ENCODE results near the gene COL6A2.

COL6A2 gene

DNA sequence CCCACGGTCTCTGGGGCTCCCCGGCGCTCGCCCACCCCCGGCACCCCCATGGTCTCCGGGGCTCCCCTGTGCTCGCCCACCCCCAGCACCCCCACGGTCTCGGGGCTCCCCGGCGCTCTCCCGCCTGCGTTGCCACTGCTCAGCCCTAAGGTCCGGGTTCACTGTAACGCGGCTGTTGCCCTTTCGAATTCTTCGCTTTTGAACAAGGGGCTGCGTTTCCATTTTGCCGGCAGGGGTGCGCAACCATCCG lies 62.7 kb downstream of the COL6A2 start:
- DNase-seq (ENCODE audit: low read depth) = no peak
- H3K4me3 ChIP-seq (ENCODE audit: low read depth, low read length) = no peak overlapping the region
- TF ChIP-seq, protein P1, sequence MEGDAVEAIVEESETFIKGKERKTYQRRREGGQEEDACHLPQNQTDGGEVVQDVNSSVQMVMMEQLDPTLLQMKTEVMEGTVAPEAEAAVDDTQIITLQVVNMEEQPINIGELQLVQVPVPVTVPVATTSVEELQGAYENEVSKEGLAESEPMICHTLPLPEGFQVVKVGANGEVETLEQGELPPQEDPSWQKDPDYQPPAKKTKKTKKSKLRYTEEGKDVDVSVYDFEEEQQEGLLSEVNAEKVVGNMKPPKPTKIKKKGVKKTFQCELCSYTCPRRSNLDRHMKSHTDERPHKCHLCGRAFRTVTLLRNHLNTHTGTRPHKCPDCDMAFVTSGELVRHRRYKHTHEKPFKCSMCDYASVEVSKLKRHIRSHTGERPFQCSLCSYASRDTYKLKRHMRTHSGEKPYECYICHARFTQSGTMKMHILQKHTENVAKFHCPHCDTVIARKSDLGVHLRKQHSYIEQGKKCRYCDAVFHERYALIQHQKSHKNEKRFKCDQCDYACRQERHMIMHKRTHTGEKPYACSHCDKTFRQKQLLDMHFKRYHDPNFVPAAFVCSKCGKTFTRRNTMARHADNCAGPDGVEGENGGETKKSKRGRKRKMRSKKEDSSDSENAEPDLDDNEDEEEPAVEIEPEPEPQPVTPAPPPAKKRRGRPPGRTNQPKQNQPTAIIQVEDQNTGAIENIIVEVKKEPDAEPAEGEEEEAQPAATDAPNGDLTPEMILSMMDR (conservative IDR thresholded peaks at IDR 0.05; ENCODE audit: low read depth, low read length) = no peak

GRCh38 chr21:46160907-46161632 lies 63.2 kb downstream of the COL6A2 start:
- no peak overlapping the region for H3K4me3 ChIP-seq (ENCODE audit: low read depth, low read length)
- DNase-seq (ENCODE audit: low read depth) = no peak
- TF ChIP-seq, protein P1 (conservative IDR thresholded peaks at IDR 0.05; ENCODE audit: low read depth, low read length) = no peak

- no peak for DNase-seq (ENCODE audit: low read depth)
- TF ChIP-seq, protein P1 (conservative IDR thresholded peaks at IDR 0.05; ENCODE audit: low read depth, low read length) = no peak
- H3K4me3 ChIP-seq (ENCODE audit: low read depth, low read length) = no peak overlapping the region
Observed at GRCh38 chr21:46161633-46162592, 64.0 kb downstream of the COL6A2 start.

DNA sequence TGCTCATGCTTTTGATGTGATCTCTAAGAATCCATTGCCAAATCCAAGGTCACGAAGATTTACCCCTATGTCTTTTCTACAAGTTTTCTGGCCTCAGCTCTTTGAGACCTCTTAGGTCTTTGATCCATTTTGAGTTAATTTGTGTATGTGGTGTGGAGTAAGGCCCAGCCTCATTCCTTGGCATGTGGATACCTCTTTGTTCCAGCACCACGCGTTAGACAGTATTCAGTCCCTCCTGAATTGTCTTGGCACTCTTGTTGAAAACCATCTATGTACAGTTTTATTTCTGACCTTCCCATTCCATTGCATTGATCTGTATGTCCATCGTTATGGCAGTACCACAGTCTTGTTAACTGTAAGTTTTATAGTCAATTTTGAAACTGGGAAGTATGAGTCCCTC lies 65.5 kb downstream of the COL6A2 start:
- TF ChIP-seq, protein P1 (conservative IDR thresholded peaks at IDR 0.05; ENCODE audit: low read depth, low read length) = no peak
- no peak overlapping the region for H3K4me3 ChIP-seq (ENCODE audit: low read depth, low read length)
- no peak for DNase-seq (ENCODE audit: low read depth)

GRCh38 chr21:46165098-46165497 lies 67.2 kb downstream of the COL6A2 start:
- no peak for DNase-seq (ENCODE audit: low read depth)
- TF ChIP-seq, protein P1 (conservative IDR thresholded peaks at IDR 0.05; ENCODE audit: low read depth, low read length) = no peak
- H3K4me3 ChIP-seq (ENCODE audit: low read depth, low read length) = no peak overlapping the region

- DNase-seq (ENCODE audit: low read depth) = no peak
- TF ChIP-seq, protein P1 (conservative IDR thresholded peaks at IDR 0.05; ENCODE audit: low read depth, low read length) = no peak
- no peak overlapping the region for H3K4me3 ChIP-seq (ENCODE audit: low read depth, low read length)
Observed at GRCh38 chr21:46168238-46168637, 70.3 kb downstream of the COL6A2 start.
